ENCODE data around the gene FREM1. TPM values are rescaled to one million over a fixed set of nuclear protein-coding genes. Genes with fewer than 3 reads are reported as not detected.

FREM1 gene
- total RNA-seq, 3 donors from 2014 or later, result 4.1 to 12.2 (median 4.3) TPM

DNA sequence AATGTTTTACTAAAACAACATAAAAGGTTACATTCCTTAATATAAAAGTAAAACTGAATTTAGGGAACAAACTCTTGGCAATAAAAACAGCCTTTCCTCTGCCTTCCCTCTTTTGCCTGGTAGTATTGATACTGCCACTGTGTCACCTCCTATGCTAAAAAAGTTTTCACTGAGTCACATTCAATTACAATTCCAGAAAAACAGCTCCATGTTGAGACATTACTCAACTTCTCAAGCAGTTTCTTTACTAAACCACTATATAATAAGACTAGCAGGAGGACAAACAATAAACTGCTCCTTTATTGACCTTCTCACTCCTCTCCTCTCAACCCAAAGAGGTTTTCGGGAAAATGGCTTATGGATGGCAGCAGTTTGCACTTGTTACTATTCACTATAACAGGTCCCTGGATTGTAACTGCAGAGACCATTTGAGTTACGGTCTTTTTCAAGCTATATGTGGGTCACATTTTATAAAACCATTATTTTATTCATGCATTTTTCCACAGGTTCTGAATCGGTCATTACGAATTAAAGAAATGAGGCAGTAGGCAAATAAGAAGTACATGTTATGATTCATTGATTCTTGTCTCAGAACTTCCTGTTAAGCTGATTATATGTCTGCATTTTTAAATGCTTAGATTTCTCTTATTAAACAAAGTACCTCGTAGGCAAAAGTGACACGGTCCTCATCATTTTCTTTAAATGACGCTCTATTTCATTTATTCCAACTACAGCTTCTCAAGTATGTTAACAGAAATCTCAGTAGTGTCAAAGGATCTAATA is 219.1 kb downstream of the FREM1 start:
- Histone ChIP-seq H3K27ac (no peak overlapping the region), H3K9me3 (no peaks in the 10 kb centered on the region), H3K36me3 (no peaks in the 10 kb centered on the region), H3K4me3 (no peak overlapping the region), H3K27me3 (no peaks in the 10 kb centered on the region), H3K4me1 (no peaks in the 10 kb centered on the region)
- intact Hi-C loops (cut with DNase I; ENCODE audit: low total_unique reads), result no loop called here
- TF ChIP-seq, protein P1, sequence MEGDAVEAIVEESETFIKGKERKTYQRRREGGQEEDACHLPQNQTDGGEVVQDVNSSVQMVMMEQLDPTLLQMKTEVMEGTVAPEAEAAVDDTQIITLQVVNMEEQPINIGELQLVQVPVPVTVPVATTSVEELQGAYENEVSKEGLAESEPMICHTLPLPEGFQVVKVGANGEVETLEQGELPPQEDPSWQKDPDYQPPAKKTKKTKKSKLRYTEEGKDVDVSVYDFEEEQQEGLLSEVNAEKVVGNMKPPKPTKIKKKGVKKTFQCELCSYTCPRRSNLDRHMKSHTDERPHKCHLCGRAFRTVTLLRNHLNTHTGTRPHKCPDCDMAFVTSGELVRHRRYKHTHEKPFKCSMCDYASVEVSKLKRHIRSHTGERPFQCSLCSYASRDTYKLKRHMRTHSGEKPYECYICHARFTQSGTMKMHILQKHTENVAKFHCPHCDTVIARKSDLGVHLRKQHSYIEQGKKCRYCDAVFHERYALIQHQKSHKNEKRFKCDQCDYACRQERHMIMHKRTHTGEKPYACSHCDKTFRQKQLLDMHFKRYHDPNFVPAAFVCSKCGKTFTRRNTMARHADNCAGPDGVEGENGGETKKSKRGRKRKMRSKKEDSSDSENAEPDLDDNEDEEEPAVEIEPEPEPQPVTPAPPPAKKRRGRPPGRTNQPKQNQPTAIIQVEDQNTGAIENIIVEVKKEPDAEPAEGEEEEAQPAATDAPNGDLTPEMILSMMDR (IDR thresholded peaks at IDR 0.05), result no peak
- TF ChIP-seq POLR2AphosphoS5 (IDR thresholded peaks at IDR 0.05) (no peak), POLR2A (IDR thresholded peaks at IDR 0.05) (no peak)
- DNase-seq (ENCODE audit: low spot score in 2 of 2), result no peak

DNA sequence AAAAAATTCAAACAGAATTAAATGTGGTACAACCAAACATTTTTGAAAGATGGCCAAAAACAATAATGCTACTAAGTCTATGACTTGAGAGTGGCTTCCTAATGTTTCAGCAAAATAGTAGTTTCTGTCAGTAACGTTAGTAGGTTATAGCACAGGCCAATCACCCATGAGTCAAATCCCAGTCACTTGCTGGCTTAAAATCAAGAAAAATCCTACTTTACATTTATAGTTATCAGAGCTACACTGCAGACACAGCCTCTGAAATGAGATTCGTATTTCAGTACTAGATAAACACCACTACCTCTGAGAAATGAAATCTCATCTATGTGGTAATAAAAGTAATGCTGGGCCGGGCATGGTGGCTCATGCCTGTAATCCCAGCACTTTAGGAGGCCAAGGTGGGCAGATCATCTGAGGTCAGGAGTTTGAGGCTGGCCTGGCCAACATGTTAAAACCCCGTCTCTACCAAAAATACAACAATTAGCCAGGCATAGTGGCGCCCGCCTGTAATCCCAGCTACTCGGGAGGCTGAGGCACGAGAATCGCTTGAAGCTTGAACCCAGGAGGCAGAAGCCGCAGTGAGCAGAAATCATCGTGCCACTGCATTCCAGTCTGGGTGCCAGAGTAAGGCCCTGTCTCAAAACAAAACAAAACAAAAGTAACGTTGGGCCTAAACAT is 223.0 kb downstream of the FREM1 start:
- Histone ChIP-seq H3K9me3 (no peaks in the 10 kb centered on the region), H3K36me3 (no peaks in the 10 kb centered on the region), H3K4me3 (no peak overlapping the region), H3K4me1 (no peaks in the 10 kb centered on the region), H3K27me3 (no peaks in the 10 kb centered on the region), H3K27ac (no peak overlapping the region)
- intact Hi-C loops (cut with DNase I; ENCODE audit: low total_unique reads), result no loop called here
- TF ChIP-seq POLR2A (IDR thresholded peaks at IDR 0.05), result no peak
- no peak for TF ChIP-seq POLR2AphosphoS5 (IDR thresholded peaks at IDR 0.05)
- TF ChIP-seq, protein P1 (IDR thresholded peaks at IDR 0.05), result no peak
- no peak for DNase-seq (ENCODE audit: low spot score in 2 of 2)

DNA sequence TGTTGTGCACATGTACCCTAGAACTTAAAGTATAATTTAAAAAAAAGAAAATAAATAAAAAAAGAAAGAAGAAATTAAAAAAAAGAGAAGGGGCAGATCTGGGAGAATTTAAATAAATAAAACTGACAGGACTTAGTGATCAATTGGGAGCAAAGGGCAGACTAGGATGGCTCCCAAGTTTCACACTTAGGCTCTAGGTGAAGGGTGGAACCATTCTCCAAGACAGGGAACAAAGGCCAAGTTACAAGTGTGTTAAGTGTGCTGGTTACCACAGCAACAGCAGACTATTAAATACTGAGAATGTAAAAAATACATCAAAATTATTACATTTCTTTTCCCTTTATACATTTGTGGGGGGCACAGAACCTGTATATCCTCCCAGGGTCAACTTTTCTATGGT is 224.1 kb downstream of the FREM1 start:
- H3K4me3 ChIP-seq, result no peak overlapping the region
- no peaks in the 10 kb centered on the region for H3K9me3 ChIP-seq
- no peaks in the 10 kb centered on the region for H3K36me3 ChIP-seq
- no peak for DNase-seq (ENCODE audit: low spot score in 2 of 2)
- H3K27me3 ChIP-seq, result no peaks in the 10 kb centered on the region
- H3K27ac ChIP-seq, result no peak overlapping the region
- intact Hi-C loops (cut with DNase I; ENCODE audit: low total_unique reads), result no loop called here
- TF ChIP-seq, protein P1 (IDR thresholded peaks at IDR 0.05), result no peak
- TF ChIP-seq POLR2AphosphoS5 (IDR thresholded peaks at IDR 0.05), result no peak
- no peak for TF ChIP-seq POLR2A (IDR thresholded peaks at IDR 0.05)
- no peaks in the 10 kb centered on the region for H3K4me1 ChIP-seq

Other genes with a start within 250 kb of the FREM1 start
- gene ZDHHC21, start 217.0 kb downstream of the FREM1 start, total RNA-seq, result 10 to 100 TPM; 11.2 to 29.1 (median 11.5) TPM
- not detected for gene CER1, start 187.7 kb downstream of the FREM1 start, total RNA-seq

Data from breast epithelium (tissue), 4 donors.